IPS-15b (cell line): ENCODE results near the gene RNF213.

Source experiments
- H3K27me3 ChIP-seq: one replicate; pipeline ENCODE4 v1.6.1; 2013; ENCODE audit warnings: low read length; ENCODE audit not compliant: control insufficient read depth, insufficient read depth
- H3K36me3 ChIP-seq: one replicate; pipeline ENCODE4 v1.6.1; 2013; ENCODE audit warnings: low read length; ENCODE audit not compliant: control insufficient read depth, insufficient read depth
- H3K4me1 ChIP-seq: one replicate; pipeline ENCODE4 v1.6.1; 2013; ENCODE audit warnings: mild to moderate bottlenecking, low read length; ENCODE audit not compliant: control insufficient read depth, insufficient read depth
- H3K4me3 ChIP-seq: one replicate; pipeline ENCODE4 v1.5.1; 2013; ENCODE audit warnings: low read depth, low read length
- H3K9ac ChIP-seq: one replicate; pipeline ENCODE4 v1.6.1; 2013; ENCODE audit warnings: low read depth, mild to moderate bottlenecking, low read length
- H3K9me3 ChIP-seq: one replicate; pipeline ENCODE4 v1.6.1; 2013; ENCODE audit warnings: mild to moderate bottlenecking, low read length; ENCODE audit not compliant: control insufficient read depth, insufficient read depth

The RNF213 gene

DNA sequence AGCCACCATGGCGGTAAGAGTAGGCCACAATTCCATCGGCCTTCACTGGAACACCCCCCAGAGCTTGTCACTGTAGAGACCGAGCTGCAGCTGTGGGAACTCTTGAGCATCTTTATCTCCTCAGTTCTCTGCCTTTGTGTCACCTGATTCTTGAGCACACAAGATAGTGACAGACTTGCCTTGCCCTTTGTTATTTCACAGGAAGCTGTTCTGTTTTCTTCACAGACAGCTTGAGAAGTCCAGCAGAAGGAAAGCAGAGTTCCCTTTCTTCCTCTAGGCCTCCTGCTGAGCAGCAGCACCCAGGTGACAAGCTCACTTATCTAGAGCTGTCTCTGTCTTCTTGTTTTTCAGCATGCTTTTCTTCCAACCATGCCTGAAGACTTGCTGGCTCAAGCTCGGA, 115.9 kb downstream of the RNF213 start:
- Histone ChIP-seq H3K36me3 (peaks cover 24% of the 10 kb centered on the region), H3K9ac (no peak overlapping the region), H3K9me3 (no peaks in the 10 kb centered on the region), H3K4me3 (no peak overlapping the region), H3K27me3 (no peaks in the 10 kb centered on the region), H3K4me1 (no peaks in the 10 kb centered on the region)

DNA sequence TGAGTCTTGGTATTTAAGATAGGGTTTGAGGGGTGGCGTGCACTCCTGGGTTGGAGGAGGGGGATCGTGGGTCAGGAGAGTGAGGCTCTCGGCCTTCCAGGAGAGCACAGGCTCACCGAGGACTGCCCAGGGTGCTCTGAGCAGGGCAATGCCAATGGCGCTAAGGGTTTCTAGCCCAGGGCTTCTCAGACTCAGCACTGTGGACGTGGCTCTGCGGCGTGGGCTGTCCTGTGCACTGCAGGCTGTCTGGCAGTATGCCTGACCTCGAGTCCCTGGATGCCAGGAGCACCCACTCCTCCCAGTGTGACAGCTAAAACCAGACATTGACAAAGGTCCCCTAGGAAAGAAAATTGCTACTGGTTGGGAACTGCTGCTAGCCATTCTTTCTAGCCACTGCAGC, 117.1 kb downstream of the RNF213 start:
- H3K9me3 ChIP-seq = no peaks in the 10 kb centered on the region
- no peak overlapping the region for H3K9ac ChIP-seq
- no peaks in the 10 kb centered on the region for H3K27me3 ChIP-seq
- H3K4me1 ChIP-seq = no peaks in the 10 kb centered on the region
- peaks cover 26% of the 10 kb centered on the region for H3K36me3 ChIP-seq
- no peak overlapping the region for H3K4me3 ChIP-seq

DNA sequence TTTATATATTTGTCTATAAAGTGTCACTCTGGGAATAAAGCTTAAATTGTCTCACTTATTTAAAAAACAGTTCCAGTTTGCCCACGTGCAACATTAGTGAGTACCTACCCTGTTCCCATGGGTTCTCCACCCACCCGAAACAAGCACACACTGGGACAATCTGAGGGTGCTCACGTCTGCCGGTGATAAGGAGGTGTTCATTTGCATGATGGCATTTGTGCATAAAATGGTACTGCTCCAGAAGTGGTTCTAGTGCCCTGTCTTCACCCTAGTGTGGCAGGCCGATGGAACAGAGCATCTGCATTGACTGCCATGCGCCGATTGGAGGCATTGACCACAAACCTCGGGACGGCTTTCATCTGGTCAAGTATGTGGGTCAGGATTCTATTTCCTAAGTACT, 118.7 kb downstream of the RNF213 start:
- no peaks in the 10 kb centered on the region for H3K9me3 ChIP-seq
- no peaks in the 10 kb centered on the region for H3K4me1 ChIP-seq
- no peak overlapping the region for H3K9ac ChIP-seq
- H3K36me3 ChIP-seq = peaks cover 24% of the 10 kb centered on the region
- no peak overlapping the region for H3K4me3 ChIP-seq
- H3K27me3 ChIP-seq = no peaks in the 10 kb centered on the region

DNA sequence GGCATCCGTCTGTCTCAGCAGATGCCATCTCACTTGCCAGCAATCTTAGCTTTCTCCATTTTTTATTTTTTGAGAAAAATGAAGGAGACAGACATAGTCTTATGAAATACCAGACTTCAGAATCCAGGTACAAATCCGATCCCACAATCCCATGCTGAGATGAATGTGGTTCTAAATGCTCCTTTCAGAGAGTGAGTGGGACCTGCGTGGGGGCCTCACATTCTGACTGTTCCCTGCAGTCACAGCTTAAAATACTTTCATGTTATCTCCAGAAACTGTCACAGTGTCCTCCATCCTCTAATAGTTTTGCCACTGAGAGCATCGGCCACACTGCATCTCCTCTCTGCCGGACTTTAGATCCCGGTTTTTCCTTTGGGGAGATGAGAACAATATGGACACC, 119.4 kb downstream of the RNF213 start:
- Histone ChIP-seq H3K4me3 (no peak overlapping the region), H3K4me1 (no peaks in the 10 kb centered on the region), H3K9ac (no peak overlapping the region), H3K36me3 (peaks cover 22% of the 10 kb centered on the region), H3K27me3 (no peaks in the 10 kb centered on the region), H3K9me3 (no peaks in the 10 kb centered on the region)

GRCh38 chr17:80380555-80381002, 119.9 kb downstream of the RNF213 start:
- Histone ChIP-seq H3K27me3 (no peaks in the 10 kb centered on the region), H3K9me3 (no peaks in the 10 kb centered on the region), H3K36me3 (peaks cover 22% of the 10 kb centered on the region), H3K9ac (no peak overlapping the region), H3K4me3 (no peak overlapping the region), H3K4me1 (no peaks in the 10 kb centered on the region)

GRCh38 chr17:80381416-80381923, 120.8 kb downstream of the RNF213 start:
- no peaks in the 10 kb centered on the region for H3K4me1 ChIP-seq
- no peaks in the 10 kb centered on the region for H3K9me3 ChIP-seq
- H3K27me3 ChIP-seq = no peaks in the 10 kb centered on the region
- no peak overlapping the region for H3K9ac ChIP-seq
- H3K4me3 ChIP-seq = no peak overlapping the region
- peaks cover 22% of the 10 kb centered on the region for H3K36me3 ChIP-seq

- Histone ChIP-seq H3K27me3 (no peaks in the 10 kb centered on the region), H3K4me1 (no peaks in the 10 kb centered on the region), H3K9ac (no peak overlapping the region), H3K9me3 (no peaks in the 10 kb centered on the region), H3K4me3 (no peak overlapping the region), H3K36me3 (peaks cover 24% of the 10 kb centered on the region)
These were observed 121.8 kb downstream of the RNF213 start for GRCh38 chr17:80382446-80382845.

- Histone ChIP-seq H3K4me3 (no peak overlapping the region), H3K9ac (no peak overlapping the region), H3K36me3 (peaks cover 24% of the 10 kb centered on the region), H3K27me3 (no peaks in the 10 kb centered on the region), H3K4me1 (no peaks in the 10 kb centered on the region), H3K9me3 (no peaks in the 10 kb centered on the region)
These were observed 122.3 kb downstream of the RNF213 start for GRCh38 chr17:80382956-80383355.

GRCh38 chr17:80384078-80384960, 123.7 kb downstream of the RNF213 start:
- no peaks in the 10 kb centered on the region for H3K4me1 ChIP-seq
- H3K4me3 ChIP-seq = no peak overlapping the region
- no peak overlapping the region for H3K9ac ChIP-seq
- no peaks in the 10 kb centered on the region for H3K27me3 ChIP-seq
- peaks cover 32% of the 10 kb centered on the region for H3K36me3 ChIP-seq
- H3K9me3 ChIP-seq = no peaks in the 10 kb centered on the region

DNA sequence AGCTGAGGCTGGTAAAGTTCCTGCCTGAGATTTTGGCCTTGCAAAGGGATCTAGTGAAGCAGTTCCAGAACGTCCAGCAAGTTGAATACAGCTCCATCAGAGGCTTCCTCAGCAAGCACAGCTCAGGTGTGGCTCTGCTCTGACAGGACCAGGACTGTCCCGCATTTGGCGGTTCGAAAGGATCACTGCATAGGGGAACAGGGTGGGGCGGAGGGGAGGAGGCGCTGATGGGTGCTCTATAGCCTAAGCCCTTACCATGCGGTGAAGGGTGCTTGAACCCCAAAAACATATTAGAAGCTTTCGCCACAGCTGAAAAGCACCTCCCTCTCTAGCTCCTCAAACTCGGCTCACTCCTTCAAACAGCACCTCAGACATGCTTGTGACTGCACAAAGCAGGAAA, 124.4 kb downstream of the RNF213 start:
- Histone ChIP-seq H3K4me1 (no peaks in the 10 kb centered on the region), H3K9ac (no peak overlapping the region), H3K4me3 (no peak overlapping the region), H3K9me3 (no peaks in the 10 kb centered on the region), H3K27me3 (no peaks in the 10 kb centered on the region), H3K36me3 (peaks cover 33% of the 10 kb centered on the region)

DNA sequence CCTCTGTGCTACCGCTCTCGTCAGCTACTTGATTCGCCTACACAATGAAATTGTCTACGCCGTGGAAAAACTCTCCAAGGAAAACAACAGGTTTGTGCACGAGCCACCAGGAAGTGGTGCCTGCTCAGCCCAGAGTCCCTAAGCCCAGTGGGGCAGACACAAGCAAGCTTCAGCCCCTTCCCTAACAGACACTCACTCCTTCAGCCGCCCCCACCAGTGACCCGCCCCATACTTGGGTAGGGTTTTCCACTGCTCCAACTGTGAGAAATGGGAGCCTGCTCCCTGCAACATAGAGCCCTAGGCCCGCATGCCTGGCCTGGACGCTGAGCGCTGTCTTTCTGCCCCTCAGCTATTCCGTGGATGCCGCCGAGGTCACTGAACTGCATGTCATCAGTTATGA, 125.7 kb downstream of the RNF213 start:
- Histone ChIP-seq H3K4me3 (no peak overlapping the region), H3K4me1 (no peaks in the 10 kb centered on the region), H3K27me3 (no peaks in the 10 kb centered on the region), H3K9me3 (no peaks in the 10 kb centered on the region), H3K36me3 (peaks cover 27% of the 10 kb centered on the region), H3K9ac (no peak overlapping the region)

DNA sequence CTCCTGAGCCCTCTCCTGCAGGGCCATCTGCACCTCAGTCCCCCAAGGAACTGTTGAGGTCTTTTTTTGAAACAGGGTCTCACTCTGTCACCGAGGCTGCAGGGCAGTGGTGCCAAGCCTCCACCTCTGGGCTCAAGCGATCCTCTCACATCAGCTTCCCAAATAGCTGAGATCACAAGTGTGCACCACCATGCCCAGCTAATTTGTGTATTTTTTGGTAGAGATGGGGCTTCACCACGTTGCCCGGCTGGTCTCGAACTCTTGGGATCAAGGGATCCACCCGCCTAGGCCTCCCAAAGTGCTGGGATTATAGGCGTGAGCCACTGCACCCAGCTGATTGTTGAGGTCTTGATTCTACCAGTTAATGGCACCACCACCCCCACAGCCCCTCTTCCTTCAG, 126.4 kb downstream of the RNF213 start:
- H3K4me1 ChIP-seq = no peaks in the 10 kb centered on the region
- H3K36me3 ChIP-seq = peaks cover 23% of the 10 kb centered on the region
- no peaks in the 10 kb centered on the region for H3K27me3 ChIP-seq
- no peak overlapping the region for H3K9ac ChIP-seq
- no peaks in the 10 kb centered on the region for H3K9me3 ChIP-seq
- H3K4me3 ChIP-seq = no peak overlapping the region
